HepG2 (cell line): ENCODE results near the gene OR2AT4. TPM values are rescaled to one million over a fixed set of nuclear protein-coding genes. Genes with fewer than 3 reads are reported as not detected.

ENCODE experiments used
- HNF1A ChIP-seq, 2 experiments: sonication (generic) in 1 of 2; formaldehyde crosslinking in 1 of 2; IDR thresholded peaks; 2 replicates each; pipeline versions ENCODE4 v1.4.0 to v1.6.1; 2016 to 2020; ENCODE audit warnings: borderline replicate concordance in 1 of 2, low read depth in 1 of 2, mild to moderate bottlenecking in 1 of 2, missing genetic modification reagents in 1 of 2
- IRF2 ChIP-seq: IDR thresholded peaks from 2 replicates; pipeline ENCODE4 v1.6.1; 2018; ENCODE audit warnings: missing genetic modification reagents, missing compliant biosample characterization
- MAFK ChIP-seq, 2 experiments: IDR thresholded peaks in 1 of 2; conservative IDR thresholded peaks in 1 of 2; 2 replicates each; pipeline ENCODE4 v1.6.1; 2011; ENCODE audit warnings: improper control_type of control experiment in 2 of 2, low read length in 2 of 2
- RBAK ChIP-seq: sonication (generic); formaldehyde crosslinking; IDR thresholded peaks from 2 replicates; pipeline ENCODE4 v1.5.1; 2020; ENCODE audit warnings: mild to moderate bottlenecking, missing genetic modification reagents
- SIX1 ChIP-seq: sonication (generic); formaldehyde crosslinking; IDR thresholded peaks from 2 replicates; pipeline ENCODE4 v1.4.0; 2020; ENCODE audit warnings: missing genetic modification reagents, borderline replicate concordance
- SYNCRIP ChIP-seq: fragments of 200-400 bp; formaldehyde crosslinking; IDR thresholded peaks from 2 replicates; pipeline ENCODE4 v1.6.1; 2018; ENCODE audit warnings: mild to moderate bottlenecking, low read depth, low read length; ENCODE audit not compliant: insufficient read depth
- ZKSCAN5 ChIP-seq: sonication (generic); formaldehyde crosslinking; IDR thresholded peaks from 2 replicates; pipeline ENCODE4 v1.5.1; 2020; ENCODE audit warnings: mild to moderate bottlenecking, missing genetic modification reagents
- ZNF276 ChIP-seq: sonication (generic); formaldehyde crosslinking; IDR thresholded peaks from 2 replicates; pipeline ENCODE4 v1.4.0; 2020; ENCODE audit warnings: mild to moderate bottlenecking, low read depth, missing genetic modification reagents
- ZNF3 ChIP-seq: IDR thresholded peaks from 2 replicates; pipeline ENCODE4 v1.7.0; 2017; ENCODE audit warnings: inconsistent platforms
- ZNF530 ChIP-seq: sonication (generic); formaldehyde crosslinking; IDR thresholded peaks from 2 replicates; pipeline ENCODE4 v1.5.0; 2020; ENCODE audit warnings: low read depth, mild to moderate bottlenecking, missing genetic modification reagents
- ZNF777 ChIP-seq: sonication (generic); formaldehyde crosslinking; IDR thresholded peaks from 2 replicates; pipeline ENCODE4 v1.4.0; 2020; ENCODE audit warnings: missing genetic modification reagents
- polyA plus RNA-seq, 8 experiments: library from polyadenylated mRNA; depleted of rRNA in 3 of 8; stranded (reverse) in 7 of 8; unstranded in 1 of 8; fragments of >200 nt; fragmentation: Illumina TruSeq in 4 of 8; extraction: Trizol in 4 of 8; gene quantifications; 2 replicates each; pipeline versions ENCODE4 v1.2.1 to v1.2.3, GENCODE V29; 2011 to 2016; ENCODE audit warnings: low read depth in 4 of 8, missing spikeins in 1 of 8, mixed read lengths in 1 of 8; ENCODE audit not compliant: insufficient read depth in 1 of 8
- total RNA-seq, 5 experiments: library from RNA; depleted of rRNA; stranded (reverse); fragments of >200 nt; fragmentation: Illumina TruSeq; extraction: Trizol; gene quantifications; 2 replicates each; pipeline ENCODE4 v1.2.3, GENCODE V29; 2016; ENCODE audit warnings: low read depth in 1 of 5
- TF ChIP-seq, protein P1 (sequence below): sonication (generic); formaldehyde crosslinking; IDR thresholded peaks from 2 replicates; pipeline ENCODE4 v1.4.0; 2020; ENCODE audit warnings: mild to moderate bottlenecking, missing genetic modification reagents

OR2AT4 gene
- total and polyA plus RNA-seq, 2 of the 13 experiments (the other 11 are each of a cell fraction or from before 2014, with no cell fraction given), result not detected

GRCh38 chr11:75140269-75141138 is 43.8 kb upstream of the OR2AT4 start (continued):
- no peak for TF ChIP-seq ZNF276 (CRISPR knock-in tag)
- TF ChIP-seq, protein P1, sequence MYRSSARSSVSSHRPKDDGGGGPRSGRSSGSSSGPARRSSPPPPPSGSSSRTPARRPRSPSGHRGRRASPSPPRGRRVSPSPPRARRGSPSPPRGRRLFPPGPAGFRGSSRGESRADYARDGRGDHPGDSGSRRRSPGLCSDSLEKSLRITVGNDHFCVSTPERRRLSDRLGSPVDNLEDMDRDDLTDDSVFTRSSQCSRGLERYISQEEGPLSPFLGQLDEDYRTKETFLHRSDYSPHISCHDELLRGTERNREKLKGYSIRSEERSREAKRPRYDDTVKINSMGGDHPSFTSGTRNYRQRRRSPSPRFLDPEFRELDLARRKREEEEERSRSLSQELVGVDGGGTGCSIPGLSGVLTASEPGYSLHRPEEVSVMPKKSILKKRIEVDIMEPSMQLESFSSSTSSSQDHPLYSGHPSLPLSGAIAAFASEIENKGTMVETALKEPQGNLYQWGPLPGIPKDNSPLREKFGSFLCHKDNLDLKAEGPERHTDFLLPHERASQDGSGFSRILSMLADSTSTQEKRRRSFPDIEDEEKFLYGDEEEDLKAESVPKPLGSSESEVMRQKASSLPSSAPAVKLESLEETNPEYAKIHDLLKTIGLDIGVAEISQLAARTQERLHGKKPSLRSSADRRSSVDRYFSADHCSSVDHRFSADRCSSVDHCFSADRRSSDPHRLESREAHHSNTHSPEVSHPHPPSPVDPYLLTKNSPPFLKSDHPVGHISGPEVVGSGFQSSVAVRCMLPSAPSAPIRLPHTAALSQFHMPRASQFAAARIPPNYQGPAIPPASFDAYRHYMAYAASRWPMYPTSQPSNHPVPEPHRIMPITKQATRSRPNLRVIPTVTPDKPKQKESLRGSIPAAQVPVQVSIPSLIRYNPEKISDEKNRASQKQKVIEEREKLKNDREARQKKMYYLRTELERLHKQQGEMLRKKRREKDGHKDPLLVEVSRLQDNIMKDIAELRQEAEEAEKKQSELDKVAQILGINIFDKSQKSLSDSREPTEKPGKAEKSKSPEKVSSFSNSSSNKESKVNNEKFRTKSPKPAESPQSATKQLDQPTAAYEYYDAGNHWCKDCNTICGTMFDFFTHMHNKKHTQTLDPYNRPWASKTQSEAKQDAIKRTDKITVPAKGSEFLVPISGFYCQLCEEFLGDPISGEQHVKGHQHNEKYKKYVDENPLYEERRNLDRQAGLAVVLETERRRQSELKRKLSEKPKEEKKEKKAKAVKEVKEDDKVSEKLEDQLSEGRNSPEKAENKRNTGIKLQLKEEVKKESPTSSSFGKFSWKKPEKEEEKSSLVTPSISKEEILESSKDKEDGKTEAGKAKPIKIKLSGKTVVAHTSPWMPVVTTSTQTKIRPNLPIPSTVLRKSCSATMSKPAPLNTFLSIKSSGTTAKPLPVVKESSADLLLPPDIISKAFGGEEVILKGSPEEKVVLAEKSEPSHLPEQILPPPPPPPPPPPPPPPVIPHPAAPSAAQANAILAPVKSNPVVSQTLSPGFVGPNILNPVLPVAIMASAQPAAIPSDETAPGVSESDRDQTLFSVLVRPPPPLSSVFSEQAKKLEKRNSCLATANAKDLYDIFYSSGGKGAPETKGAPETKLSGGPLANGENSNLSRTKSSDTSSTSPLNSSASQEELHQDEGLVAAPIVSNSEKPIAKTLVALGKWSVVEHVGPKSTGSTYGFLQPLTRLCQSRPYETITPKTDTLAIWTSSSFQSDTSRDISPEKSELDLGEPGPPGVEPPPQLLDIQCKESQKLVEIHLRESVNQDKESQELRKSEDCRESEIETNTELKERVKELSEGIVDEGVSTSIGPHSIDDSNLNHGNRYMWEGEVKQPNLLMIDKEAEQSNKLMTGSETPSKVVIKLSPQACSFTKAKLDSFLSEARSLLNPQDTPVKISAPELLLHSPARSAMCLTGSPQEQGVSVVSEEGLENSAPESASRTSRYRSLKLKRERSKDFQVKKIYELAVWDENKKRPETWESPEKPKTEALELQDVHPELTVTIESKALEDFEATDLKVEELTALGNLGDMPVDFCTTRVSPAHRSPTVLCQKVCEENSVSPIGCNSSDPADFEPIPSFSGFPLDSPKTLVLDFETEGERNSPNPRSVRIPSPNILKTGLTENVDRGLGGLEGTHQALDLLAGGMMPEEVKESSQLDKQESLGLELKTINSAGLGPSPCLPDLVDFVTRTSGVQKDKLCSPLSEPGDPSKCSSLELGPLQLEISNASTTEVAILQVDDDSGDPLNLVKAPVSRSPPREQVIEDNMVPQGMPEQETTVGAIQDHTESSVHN (CRISPR knock-in tag), result no peak
- TF ChIP-seq ZNF777 (CRISPR knock-in tag), result no peak
- no peak for TF ChIP-seq SYNCRIP
- no peak for TF ChIP-seq HNF1A (IDR thresholded peaks at IDR 0.05; ENCODE audit: low read depth)
- no peak for TF ChIP-seq HNF1A (CRISPR knock-in tag; IDR thresholded peaks at IDR 0.05; ENCODE audit: borderline replicate concordance)
- TF ChIP-seq ZNF530, result no peak
- no peak for TF ChIP-seq ZNF3 (CRISPR knock-in tag)
- no peak for TF ChIP-seq MAFK (conservative IDR thresholded peaks at IDR 0.05 in 1 of 2, IDR thresholded peaks at IDR 0.05 in 1 of 2; ENCODE audit: low read length in 2 of 2)
- TF ChIP-seq ZKSCAN5 (CRISPR knock-in tag), result no peak
- no peak for TF ChIP-seq RBAK (CRISPR knock-in tag)
- TF ChIP-seq SIX1 (CRISPR knock-in tag), result no peak
- TF ChIP-seq IRF2 (CRISPR knock-in tag), result 0 out of 2 replicates have a peak, but pooled peaks have one; percentile 49
